Endothelial cell of umbilical vein (primary cell): ENCODE results near the gene GH1. TPM values are rescaled to one million over a fixed set of nuclear protein-coding genes. Genes with fewer than 3 reads are reported as not detected.
"Not testable (repeated sequence)": the region's sequence is repeated elsewhere in the genome, so short reads cannot be mapped to it uniquely, and the experiment has no call there.

ENCODE experiments used
- BruUV-seq: library from RNA; stranded (reverse); fragments of 400-500 nt; replicated peaks from 2 replicates; lab custom pipeline; 2021; lab: Mats Ljungman, UMichigan
- CTCF ChIA-PET: fragments of 300-600, 350-600 bp; sonication (Branson Sonifier 250); formaldehyde crosslinking; loops from one replicate; lab custom pipeline; 2021; ENCODE audit warnings: antibody characterized with exemption, inconsistent platforms; lab: Charles Lee
- POLR2A ChIA-PET: fragments of 300-600, 350-600 bp; sonication (Branson Sonifier 250); formaldehyde crosslinking; loops from one replicate; lab custom pipeline; 2021; ENCODE audit warnings: antibody characterized with exemption, inconsistent platforms; lab: Charles Lee
- DNase-seq: peaks from one replicate; pipeline ENCODE4 v3.0.0-alpha.2; 2011; ENCODE audit warnings: low read depth, low spot score
- FAIRE-seq: peaks from 2 replicates; lab custom pipeline; 2011; peaks lifted over from hg19 to GRCh38; lab: Jason Lieb, UNC
- H2AFZ ChIP-seq: 2 replicates; pipeline ENCODE4 v1.6.0; 2012; ENCODE audit warnings: low read depth, low read length, control low read depth, inconsistent platforms
- H3K27ac ChIP-seq: 2 replicates; pipeline ENCODE4 v1.5.1; 2011; ENCODE audit warnings: low read depth, mild to moderate bottlenecking, control low read depth, low read length, moderate library complexity; ENCODE audit not compliant: insufficient read depth
- H3K27me3 ChIP-seq, 2 experiments: 2 replicates each; pipeline versions ENCODE4 v1.6.0 to v1.6.1; 2011; ENCODE audit warnings: low read length in 2 of 2, mixed read lengths in 1 of 2; ENCODE audit not compliant: control insufficient read depth in 2 of 2, insufficient read depth in 2 of 2
- H3K36me3 ChIP-seq, 2 experiments: 2 replicates in 1 of 2; 3 replicates in 1 of 2; pipeline ENCODE4 v1.5.1; 2011; ENCODE audit warnings: low read length in 2 of 2, mild to moderate bottlenecking in 1 of 2, moderate library complexity in 1 of 2; ENCODE audit not compliant: control insufficient read depth in 2 of 2, insufficient read depth in 2 of 2; ENCODE audit errors: extremely low read depth in 1 of 2
- H3K4me1 ChIP-seq: 3 replicates; pipeline ENCODE4 v1.5.1; 2011; ENCODE audit warnings: mild to moderate bottlenecking, low read length; ENCODE audit not compliant: control insufficient read depth, insufficient read depth; ENCODE audit errors: extremely low read depth
- H3K4me2 ChIP-seq: 2 replicates; pipeline ENCODE4 v1.6.1; 2011; ENCODE audit warnings: low read length, control low read depth, mixed read lengths; ENCODE audit not compliant: insufficient read depth
- H3K4me3 ChIP-seq, 3 experiments: fragments of 200-600 bp in 1 of 3; sonication (generic), shearing (Covaris generic) in 1 of 3; replicated peaks in 1 of 3; 2 replicates each; pipeline ENCODE4 v1.5.1; 2011 to 2016; ENCODE audit warnings: control low read depth in 3 of 3, low read length in 3 of 3, mild to moderate bottlenecking in 2 of 3, inconsistent platforms in 1 of 3, low read depth in 1 of 3, moderate library complexity in 1 of 3; ENCODE audit not compliant: insufficient read depth in 1 of 3
- H3K79me2 ChIP-seq: 2 replicates; pipeline ENCODE4 v1.6.0; 2012; ENCODE audit warnings: low read length, inconsistent platforms; ENCODE audit not compliant: control insufficient read depth, insufficient read depth
- H3K9ac ChIP-seq: replicated peaks from 2 replicates; pipeline ENCODE3; 2011; ENCODE audit warnings: low read length, control low read depth; ENCODE audit not compliant: insufficient read depth; ENCODE audit errors: extremely low read depth
- H3K9me1 ChIP-seq: replicated peaks from 3 replicates; pipeline ENCODE4 v1.6.0; 2011; ENCODE audit warnings: mild to moderate bottlenecking, low read length; ENCODE audit not compliant: control insufficient read depth, insufficient read depth; ENCODE audit errors: extremely low read depth
- H3K9me3 ChIP-seq: replicated peaks from 2 replicates; pipeline ENCODE4 v1.5.1; 2012; ENCODE audit warnings: low read length, inconsistent platforms; ENCODE audit not compliant: control insufficient read depth, insufficient read depth
- H4K20me1 ChIP-seq: replicated peaks from 2 replicates; pipeline ENCODE3; 2011; ENCODE audit warnings: mild to moderate bottlenecking, low read length; ENCODE audit not compliant: control insufficient read depth, insufficient read depth; ENCODE audit errors: extremely low read depth
- dilution Hi-C: fragments of 300-500 bp; cut with MboI; formaldehyde crosslinking; loops from one replicate; pipeline ENCODE4 v1.15.0; 2019; ENCODE audit warnings: low sequenced_read_pairs; ENCODE audit not compliant: extremely low pct_ligation_motif_present
- intact Hi-C: fragments of 100-400 bp; cut with micrococcal nuclease; formaldehyde crosslinking; loops from one replicate; pipeline ENCODE4 v1.10.0; 2022
- polyA plus RNA-seq, 4 experiments: library from polyadenylated mRNA; depleted of rRNA in 3 of 4; stranded (reverse) in 3 of 4; unstranded in 1 of 4; fragments of >200 nt; gene quantifications; 2 replicates each; pipeline versions ENCODE4 v1.2.1 to v1.2.3, GENCODE V29; 2011 to 2012; ENCODE audit warnings: missing spikeins in 1 of 4
- total RNA-seq: library from RNA; stranded (reverse); gene quantifications from 2 replicates; pipeline ENCODE4 v1.2.3, GENCODE V29; 2021
- TF ChIP-seq, protein P1 (sequence below), 2 donors: IDR thresholded peaks; 1 replicate in 1 of 2; 2 replicates in 1 of 2; pipeline ENCODE4 v1.5.1; 2011; ENCODE audit warnings: low read length in 2 of 2, mild to moderate bottlenecking in 2 of 2, moderate library complexity in 2 of 2, control low read depth in 1 of 2, inconsistent platforms in 1 of 2, low read depth in 1 of 2; ENCODE audit not compliant: insufficient read depth in 1 of 2; ENCODE audit errors: extremely low read depth in 1 of 2

Gene GH1
- total and polyA plus RNA-seq, 2 donors (not counting 3 experiments of a cell fraction or from before 2014, with no cell fraction given), result not detected

DNA sequence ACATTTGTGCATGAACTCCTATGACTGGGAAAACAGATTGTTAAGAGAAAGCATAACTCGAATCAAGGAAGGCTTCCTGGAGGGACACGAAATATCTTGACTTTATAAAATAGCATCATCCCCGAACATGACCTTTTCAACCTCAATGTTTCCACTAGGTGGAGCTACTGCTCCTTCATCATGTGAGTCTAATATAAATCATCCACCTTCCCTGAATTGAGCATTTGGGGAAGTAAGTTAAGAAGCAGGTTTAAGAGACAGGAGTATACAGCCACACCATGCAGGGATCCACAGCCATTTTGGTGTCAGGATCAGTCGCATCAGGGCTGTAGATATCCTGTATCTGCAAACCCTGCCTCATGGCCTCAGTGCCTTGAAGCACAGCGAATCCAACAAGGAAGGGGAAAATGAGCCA is 14.8 kb downstream of the GH1 start:
- DNase-seq, result peak; percentile 29
- H3K79me2 ChIP-seq, result not testable (repeated sequence)

DNA sequence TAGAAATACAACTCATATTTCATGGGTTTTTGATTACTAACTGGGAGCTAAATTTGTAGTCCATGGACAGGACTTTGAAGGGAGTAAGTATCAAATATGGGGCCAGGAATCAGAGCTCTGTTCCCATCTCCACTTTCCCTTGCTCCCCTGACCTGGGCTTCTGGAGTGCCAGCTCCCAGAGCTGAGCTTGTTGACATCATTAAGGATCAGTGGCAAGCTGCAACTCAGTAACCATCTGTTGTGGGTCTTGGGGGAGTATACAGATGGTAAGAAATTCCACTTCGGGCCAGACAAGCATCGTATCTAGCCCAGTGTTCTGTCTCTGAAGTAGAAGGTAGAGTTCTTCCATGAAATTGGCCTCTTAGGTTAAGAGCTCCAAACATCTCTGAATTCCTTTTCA is 16.7 kb downstream of the GH1 start:
- H3K9me1 ChIP-seq, H3K27me3 ChIP-seq, H3K4me3 ChIP-seq, DNase-seq, H2AFZ ChIP-seq, H3K4me2 ChIP-seq, H3K9ac ChIP-seq, H3K79me2 ChIP-seq, intact Hi-C loops, H3K36me3 ChIP-seq, dilution Hi-C loops, H3K4me1 ChIP-seq, FAIRE-seq, BruUV-seq, H3K27ac ChIP-seq, H4K20me1 ChIP-seq, H3K9me3 ChIP-seq: not testable (repeated sequence)
- ChIA-PET POLR2A (interaction anchor here (0.7 kb wide), 1 partner anchor 231 kb away, joined by 3 read pairs; no protein-coding TSS in a partner anchor), CTCF (interaction anchor here (0.9 to 4.2 kb wide), 9 partner anchors 9 to 239 kb away, joined by 3 to 19 read pairs (median 5); partner anchors contain the start of gene CSHL1)

More for the DNA sequence above, 14.8 kb downstream of the GH1 start:
- H3K9me1 ChIP-seq, H2AFZ ChIP-seq, H3K27me3 ChIP-seq, dilution Hi-C loops, H3K4me2 ChIP-seq, POLR2A ChIA-PET, H3K36me3 ChIP-seq, H3K4me1 ChIP-seq, H3K9me3 ChIP-seq, H4K20me1 ChIP-seq, H3K9ac ChIP-seq, H3K27ac ChIP-seq, BruUV-seq, H3K4me3 ChIP-seq, intact Hi-C loops: not testable (repeated sequence)
- peak; percentile 87 for FAIRE-seq
- TF ChIP-seq, protein P1, sequence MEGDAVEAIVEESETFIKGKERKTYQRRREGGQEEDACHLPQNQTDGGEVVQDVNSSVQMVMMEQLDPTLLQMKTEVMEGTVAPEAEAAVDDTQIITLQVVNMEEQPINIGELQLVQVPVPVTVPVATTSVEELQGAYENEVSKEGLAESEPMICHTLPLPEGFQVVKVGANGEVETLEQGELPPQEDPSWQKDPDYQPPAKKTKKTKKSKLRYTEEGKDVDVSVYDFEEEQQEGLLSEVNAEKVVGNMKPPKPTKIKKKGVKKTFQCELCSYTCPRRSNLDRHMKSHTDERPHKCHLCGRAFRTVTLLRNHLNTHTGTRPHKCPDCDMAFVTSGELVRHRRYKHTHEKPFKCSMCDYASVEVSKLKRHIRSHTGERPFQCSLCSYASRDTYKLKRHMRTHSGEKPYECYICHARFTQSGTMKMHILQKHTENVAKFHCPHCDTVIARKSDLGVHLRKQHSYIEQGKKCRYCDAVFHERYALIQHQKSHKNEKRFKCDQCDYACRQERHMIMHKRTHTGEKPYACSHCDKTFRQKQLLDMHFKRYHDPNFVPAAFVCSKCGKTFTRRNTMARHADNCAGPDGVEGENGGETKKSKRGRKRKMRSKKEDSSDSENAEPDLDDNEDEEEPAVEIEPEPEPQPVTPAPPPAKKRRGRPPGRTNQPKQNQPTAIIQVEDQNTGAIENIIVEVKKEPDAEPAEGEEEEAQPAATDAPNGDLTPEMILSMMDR (IDR thresholded peaks at IDR 0.05; ENCODE audit: extremely low read depth in 1 of 2, insufficient read depth in 1 of 2, low read depth in 1 of 2, low read length in 2 of 2), result peak in 1 of 2 donors; percentile 21
- CTCF ChIA-PET, result interaction anchor here (0.7 to 4.2 kb wide), 10 partner anchors 8 to 368 kb away, joined by 3 to 19 read pairs (median 4); no protein-coding TSS in a partner anchor

DNA sequence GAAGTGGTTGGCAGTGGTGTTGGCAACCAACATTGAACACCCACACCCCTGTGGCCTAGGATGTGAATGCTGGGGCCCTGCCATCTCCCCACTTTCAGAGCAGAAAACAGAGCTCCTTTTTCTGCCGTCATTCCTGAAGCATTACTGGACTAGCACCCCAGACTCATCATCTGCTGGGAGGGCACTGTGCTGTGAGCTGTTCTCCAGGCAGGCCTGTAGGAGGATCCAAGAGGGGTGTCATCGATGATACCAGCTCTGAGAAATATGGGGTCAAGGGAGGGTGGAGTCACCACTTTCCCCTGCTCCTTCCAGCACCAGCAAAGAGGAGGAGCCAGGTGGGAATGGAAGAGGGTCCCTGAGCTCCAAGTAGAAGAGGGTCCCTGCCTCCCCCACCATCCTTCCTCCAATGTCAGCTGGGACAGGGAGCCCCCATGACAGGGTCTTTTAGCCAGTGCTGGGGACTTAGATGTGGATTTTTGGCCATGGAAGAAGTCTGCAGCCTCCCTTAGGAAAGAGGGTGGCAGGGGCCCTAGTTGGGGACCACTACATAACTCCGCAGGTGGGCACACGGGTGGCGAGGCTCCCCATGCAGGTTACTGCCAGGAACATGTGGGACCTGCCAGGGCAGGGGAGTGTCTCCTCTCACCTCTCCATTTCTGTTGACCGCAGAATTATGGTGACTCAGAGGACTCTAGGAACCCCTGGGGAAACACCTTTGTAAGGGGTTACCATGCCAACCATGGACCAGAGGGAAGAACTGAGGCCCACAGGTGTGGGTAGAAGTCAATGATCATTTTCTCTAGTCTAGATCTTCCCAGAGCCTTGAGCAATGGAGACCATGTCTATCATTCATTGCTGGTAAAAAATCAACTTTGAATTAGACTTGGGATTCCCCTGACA is 19.5 kb downstream of the GH1 start:
- intact Hi-C loops, H3K27me3 ChIP-seq, H3K79me2 ChIP-seq, POLR2A ChIA-PET, H3K4me3 ChIP-seq, FAIRE-seq, H3K36me3 ChIP-seq, H3K4me1 ChIP-seq, H3K4me2 ChIP-seq, dilution Hi-C loops, BruUV-seq, H2AFZ ChIP-seq, H4K20me1 ChIP-seq, H3K9me3 ChIP-seq, H3K27ac ChIP-seq, H3K9ac ChIP-seq, DNase-seq, H3K9me1 ChIP-seq: not testable (repeated sequence)
- CTCF ChIA-PET, result interaction anchor here (0.8 to 1.2 kb wide), 2 partner anchors 10 to 234 kb away, joined by 3 to 5 read pairs; no protein-coding TSS in a partner anchor
